Peyer's patch (tissue), 4 donors: ENCODE results near the gene ETHE1.

Experiments
- POLR2A ChIP-seq, 2 donors: fragments of 450-650 bp; IDR thresholded peaks; one replicate each; pipeline ENCODE4 v1.5.1; 2017; ENCODE audit warnings: antibody characterized with exemption in 2 of 2, mild to moderate bottlenecking in 2 of 2, moderate library complexity in 2 of 2
- TF ChIP-seq, protein P1 (sequence below), 6 experiments: fragments of 450-650 bp in 4 of 6; fragments of 200-600 bp in 2 of 6; sonication (generic) in 1 of 6; IDR thresholded peaks; one replicate each; pipeline ENCODE4 v1.5.1; 2017 to 2019; ENCODE audit warnings: antibody characterized with exemption in 6 of 6, mild to moderate bottlenecking in 3 of 6, moderate library complexity in 1 of 6

DNA sequence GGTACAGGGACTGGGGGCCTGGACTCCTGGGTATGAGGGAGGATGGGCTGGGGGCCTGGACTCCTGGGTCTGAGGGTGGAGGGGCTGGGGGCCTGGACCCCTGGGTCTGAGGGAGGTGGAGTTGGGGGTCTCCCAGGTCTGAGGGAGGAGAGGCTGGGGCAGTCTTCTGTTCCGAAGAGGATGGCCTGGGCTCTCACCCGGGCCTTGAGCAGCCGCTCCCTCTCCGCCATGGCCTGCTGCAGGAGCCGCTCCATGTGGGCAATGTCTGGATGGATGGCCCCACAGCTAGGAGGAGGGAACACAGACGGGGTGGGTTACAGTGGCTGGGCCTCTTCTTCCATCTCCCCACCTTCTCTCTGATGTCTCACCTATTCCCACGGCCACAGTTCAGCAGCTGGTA, 40.6 kb downstream of the ETHE1 start:
- TF ChIP-seq, protein P1, sequence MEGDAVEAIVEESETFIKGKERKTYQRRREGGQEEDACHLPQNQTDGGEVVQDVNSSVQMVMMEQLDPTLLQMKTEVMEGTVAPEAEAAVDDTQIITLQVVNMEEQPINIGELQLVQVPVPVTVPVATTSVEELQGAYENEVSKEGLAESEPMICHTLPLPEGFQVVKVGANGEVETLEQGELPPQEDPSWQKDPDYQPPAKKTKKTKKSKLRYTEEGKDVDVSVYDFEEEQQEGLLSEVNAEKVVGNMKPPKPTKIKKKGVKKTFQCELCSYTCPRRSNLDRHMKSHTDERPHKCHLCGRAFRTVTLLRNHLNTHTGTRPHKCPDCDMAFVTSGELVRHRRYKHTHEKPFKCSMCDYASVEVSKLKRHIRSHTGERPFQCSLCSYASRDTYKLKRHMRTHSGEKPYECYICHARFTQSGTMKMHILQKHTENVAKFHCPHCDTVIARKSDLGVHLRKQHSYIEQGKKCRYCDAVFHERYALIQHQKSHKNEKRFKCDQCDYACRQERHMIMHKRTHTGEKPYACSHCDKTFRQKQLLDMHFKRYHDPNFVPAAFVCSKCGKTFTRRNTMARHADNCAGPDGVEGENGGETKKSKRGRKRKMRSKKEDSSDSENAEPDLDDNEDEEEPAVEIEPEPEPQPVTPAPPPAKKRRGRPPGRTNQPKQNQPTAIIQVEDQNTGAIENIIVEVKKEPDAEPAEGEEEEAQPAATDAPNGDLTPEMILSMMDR (IDR thresholded peaks at IDR 0.05): no peak
- no peak for TF ChIP-seq POLR2A (IDR thresholded peaks at IDR 0.05)
